Sigmoid colon (tissue), 3 donors: Measurements from ENCODE around the gene CDC42BPB.

ENCODE experiments used
- CTCF ChIP-seq, 4 experiments: fragments of 450-650 bp in 3 of 4; fragments of 200-600 bp in 1 of 4; IDR thresholded peaks; one replicate each; pipeline ENCODE4 v1.5.1; 2016 to 2019; ENCODE audit warnings: antibody characterized with exemption in 4 of 4, mild to moderate bottlenecking in 3 of 4, moderate library complexity in 2 of 4
- POLR2A ChIP-seq, 2 donors: fragments of 450-650 bp; IDR thresholded peaks; one replicate each; pipeline ENCODE4 v1.6.1; 2016; ENCODE audit warnings: antibody characterized with exemption in 2 of 2, mild to moderate bottlenecking in 2 of 2, moderate library complexity in 2 of 2

- TF ChIP-seq CTCF (IDR thresholded peaks at IDR 0.05) (no peak), POLR2A (IDR thresholded peaks at IDR 0.05) (no peak)
These were observed 53.5 kb downstream of the CDC42BPB start for GRCh38 chr14:103003850-103004249.
